HepG2 (cell line): ENCODE measurements around the gene HNRNPA1. TPM values are rescaled to one million over a fixed set of nuclear protein-coding genes. Genes with fewer than 3 reads are reported as not detected.

Experiments
- ARNTL ChIP-seq: sonication (generic); formaldehyde crosslinking; IDR thresholded peaks from 2 replicates; pipeline ENCODE4 v1.4.0; 2020; ENCODE audit warnings: mild to moderate bottlenecking, missing genetic modification reagents
- CENPT ChIP-seq: sonication (generic); formaldehyde crosslinking; IDR thresholded peaks from 2 replicates; pipeline ENCODE4 v1.8.0; 2022; ENCODE audit warnings: low read depth, mild to moderate bottlenecking, moderate library complexity, missing genetic modification reagents
- FLYWCH1 ChIP-seq: sonication (generic); formaldehyde crosslinking; IDR thresholded peaks from 2 replicates; pipeline ENCODE4 v1.8.1; 2023; ENCODE audit warnings: mild to moderate bottlenecking, missing genetic modification reagents
- NAIF1 ChIP-seq: sonication (generic); formaldehyde crosslinking; IDR thresholded peaks from 2 replicates; pipeline ENCODE4 v1.5.0; 2020; ENCODE audit warnings: mild to moderate bottlenecking, missing genetic modification reagents, borderline replicate concordance
- NFYC ChIP-seq: IDR thresholded peaks from 2 replicates; pipeline ENCODE4 v1.6.1; 2016; ENCODE audit warnings: missing genetic modification reagents, missing compliant biosample characterization
- NKX3-1 ChIP-seq: sonication (generic); formaldehyde crosslinking; IDR thresholded peaks from 2 replicates; pipeline ENCODE4 v1.5.0; 2020; ENCODE audit warnings: missing genetic modification reagents
- PAWR ChIP-seq: sonication (generic); formaldehyde crosslinking; IDR thresholded peaks from 2 replicates; pipeline ENCODE4 v1.4.0; 2020; ENCODE audit warnings: missing genetic modification reagents, mild to moderate bottlenecking, borderline replicate concordance
- POLR2G ChIP-seq: fragments of 200-400 bp; formaldehyde crosslinking; IDR thresholded peaks from 2 replicates; pipeline ENCODE4 v1.6.1; 2018; ENCODE audit warnings: mild to moderate bottlenecking, low read depth, low read length, moderate library complexity
- SALL2 ChIP-seq: sonication (generic); formaldehyde crosslinking; IDR thresholded peaks from 2 replicates; pipeline ENCODE4 v1.8.1; 2023; ENCODE audit warnings: mild to moderate bottlenecking, missing genetic modification reagents, inconsistent platforms
- SMARCC2 ChIP-seq: fragments of 450-650 bp; IDR thresholded peaks from 2 replicates; pipeline ENCODE4 v1.6.1; 2017; ENCODE audit warnings: antibody characterized with exemption, mild to moderate bottlenecking
- ZFYVE20 ChIP-seq: sonication (generic); formaldehyde crosslinking; IDR thresholded peaks from 2 replicates; pipeline ENCODE4 v1.8.0; 2023; ENCODE audit warnings: low read depth, mild to moderate bottlenecking, moderate library complexity, missing genetic modification reagents, borderline replicate concordance
- ZNF24 ChIP-seq: fragments of 450-650 bp; IDR thresholded peaks from 2 replicates; pipeline ENCODE4 v1.6.1; 2017; ENCODE audit warnings: antibody characterized with exemption, mild to moderate bottlenecking
- ZNF343 ChIP-seq: sonication (generic); formaldehyde crosslinking; IDR thresholded peaks from 2 replicates; pipeline ENCODE4 v1.4.0; 2020; ENCODE audit warnings: mild to moderate bottlenecking, missing genetic modification reagents
- ZNF777 ChIP-seq: sonication (generic); formaldehyde crosslinking; IDR thresholded peaks from 2 replicates; pipeline ENCODE4 v1.4.0; 2020; ENCODE audit warnings: missing genetic modification reagents
- ZSCAN30 ChIP-seq: sonication (generic); formaldehyde crosslinking; IDR thresholded peaks from 2 replicates; pipeline ENCODE4 v1.5.0; 2020; ENCODE audit warnings: mild to moderate bottlenecking, missing genetic modification reagents
- ZSCAN9 ChIP-seq: IDR thresholded peaks from 2 replicates; pipeline ENCODE4 v1.6.1; 2016; ENCODE audit warnings: borderline replicate concordance
- polyA plus RNA-seq, 8 experiments: library from polyadenylated mRNA; depleted of rRNA in 3 of 8; stranded (reverse) in 7 of 8; unstranded in 1 of 8; fragments of >200 nt; fragmentation: Illumina TruSeq in 4 of 8; extraction: Trizol in 4 of 8; gene quantifications; 2 replicates each; pipeline versions ENCODE4 v1.2.1 to v1.2.3, GENCODE V29; 2011 to 2016; ENCODE audit warnings: low read depth in 4 of 8, missing spikeins in 1 of 8, mixed read lengths in 1 of 8; ENCODE audit not compliant: insufficient read depth in 1 of 8
- total RNA-seq, 5 experiments: library from RNA; depleted of rRNA; stranded (reverse); fragments of >200 nt; fragmentation: Illumina TruSeq; extraction: Trizol; gene quantifications; 2 replicates each; pipeline ENCODE4 v1.2.3, GENCODE V29; 2016; ENCODE audit warnings: low read depth in 1 of 5
- TF ChIP-seq, protein P1 (sequence below): sonication (generic); formaldehyde crosslinking; IDR thresholded peaks from 2 replicates; pipeline ENCODE4 v1.5.1; 2020; ENCODE audit warnings: missing genetic modification reagents, mild to moderate bottlenecking, borderline replicate concordance
- TF ChIP-seq, protein P2 (sequence below): sonication (generic); formaldehyde crosslinking; IDR thresholded peaks from 2 replicates; pipeline ENCODE4 v1.4.0; 2020; ENCODE audit warnings: missing genetic modification reagents
- TF ChIP-seq, protein P3 (sequence below): sonication (generic); formaldehyde crosslinking; IDR thresholded peaks from 2 replicates; pipeline ENCODE4 v1.8.0; 2022; ENCODE audit warnings: missing genetic modification reagents, mild to moderate bottlenecking, inconsistent platforms, borderline replicate concordance
- TF ChIP-seq, protein P4 (sequence below): sonication (generic); formaldehyde crosslinking; IDR thresholded peaks from 2 replicates; pipeline ENCODE4 v1.4.0; 2020; ENCODE audit warnings: missing genetic modification reagents
- TF ChIP-seq, protein P5 (sequence below): sonication (generic); formaldehyde crosslinking; IDR thresholded peaks from 2 replicates; pipeline ENCODE4 v1.4.0; 2020; ENCODE audit warnings: low read depth, mild to moderate bottlenecking, missing genetic modification reagents
- TF ChIP-seq, protein P6 (sequence below): sonication (generic); formaldehyde crosslinking; IDR thresholded peaks from 2 replicates; pipeline ENCODE4 v1.4.0; 2020; ENCODE audit warnings: mild to moderate bottlenecking, missing genetic modification reagents
- TF ChIP-seq, protein P7 (sequence below): IDR thresholded peaks from 2 replicates; pipeline ENCODE4 v1.6.1; 2016; ENCODE audit warnings: mild to moderate bottlenecking, missing biosample characterization, missing genetic modification reagents

HNRNPA1 gene
- total and polyA plus RNA-seq, 2 of the 13 experiments (the other 11 are each of a cell fraction or from before 2014, with no cell fraction given) = 535 to 1,820 TPM

DNA sequence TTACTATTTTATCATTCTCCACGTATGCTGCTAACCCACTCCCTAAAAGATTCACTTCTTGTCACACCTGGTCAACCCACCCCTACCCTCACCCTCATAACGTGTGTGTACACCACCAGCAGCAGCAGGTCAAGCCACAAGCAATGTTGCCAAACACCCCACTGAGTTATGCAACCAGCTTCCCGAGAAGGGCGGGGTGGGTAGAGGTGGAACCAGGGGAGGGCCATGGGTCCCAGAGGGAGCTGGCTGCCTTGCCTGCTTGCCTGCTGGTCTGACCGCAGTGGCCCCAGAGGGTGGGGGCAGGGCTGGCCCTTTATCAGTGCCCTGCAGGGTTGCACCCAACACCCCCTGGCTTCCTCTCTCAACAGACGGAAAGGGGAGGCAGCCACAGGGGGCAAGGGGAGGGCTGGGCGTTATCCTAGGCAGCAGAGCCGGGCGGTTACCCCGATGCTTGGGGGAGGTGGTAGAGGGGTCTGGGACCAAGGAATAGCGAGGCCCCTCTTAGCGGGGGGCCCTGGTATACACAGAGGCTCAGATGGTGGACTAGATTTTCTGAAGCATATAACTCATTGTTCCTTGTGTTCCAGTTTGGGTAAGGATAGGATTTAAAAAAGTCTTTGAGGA is 23.8 kb downstream of the HNRNPA1 start (continued):
- TF ChIP-seq, protein P1, sequence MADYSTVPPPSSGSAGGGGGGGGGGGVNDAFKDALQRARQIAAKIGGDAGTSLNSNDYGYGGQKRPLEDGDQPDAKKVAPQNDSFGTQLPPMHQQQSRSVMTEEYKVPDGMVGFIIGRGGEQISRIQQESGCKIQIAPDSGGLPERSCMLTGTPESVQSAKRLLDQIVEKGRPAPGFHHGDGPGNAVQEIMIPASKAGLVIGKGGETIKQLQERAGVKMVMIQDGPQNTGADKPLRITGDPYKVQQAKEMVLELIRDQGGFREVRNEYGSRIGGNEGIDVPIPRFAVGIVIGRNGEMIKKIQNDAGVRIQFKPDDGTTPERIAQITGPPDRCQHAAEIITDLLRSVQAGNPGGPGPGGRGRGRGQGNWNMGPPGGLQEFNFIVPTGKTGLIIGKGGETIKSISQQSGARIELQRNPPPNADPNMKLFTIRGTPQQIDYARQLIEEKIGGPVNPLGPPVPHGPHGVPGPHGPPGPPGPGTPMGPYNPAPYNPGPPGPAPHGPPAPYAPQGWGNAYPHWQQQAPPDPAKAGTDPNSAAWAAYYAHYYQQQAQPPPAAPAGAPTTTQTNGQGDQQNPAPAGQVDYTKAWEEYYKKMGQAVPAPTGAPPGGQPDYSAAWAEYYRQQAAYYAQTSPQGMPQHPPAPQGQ (CRISPR knock-in tag) = no peak
- no peak for TF ChIP-seq ZSCAN30
- TF ChIP-seq, protein P2, sequence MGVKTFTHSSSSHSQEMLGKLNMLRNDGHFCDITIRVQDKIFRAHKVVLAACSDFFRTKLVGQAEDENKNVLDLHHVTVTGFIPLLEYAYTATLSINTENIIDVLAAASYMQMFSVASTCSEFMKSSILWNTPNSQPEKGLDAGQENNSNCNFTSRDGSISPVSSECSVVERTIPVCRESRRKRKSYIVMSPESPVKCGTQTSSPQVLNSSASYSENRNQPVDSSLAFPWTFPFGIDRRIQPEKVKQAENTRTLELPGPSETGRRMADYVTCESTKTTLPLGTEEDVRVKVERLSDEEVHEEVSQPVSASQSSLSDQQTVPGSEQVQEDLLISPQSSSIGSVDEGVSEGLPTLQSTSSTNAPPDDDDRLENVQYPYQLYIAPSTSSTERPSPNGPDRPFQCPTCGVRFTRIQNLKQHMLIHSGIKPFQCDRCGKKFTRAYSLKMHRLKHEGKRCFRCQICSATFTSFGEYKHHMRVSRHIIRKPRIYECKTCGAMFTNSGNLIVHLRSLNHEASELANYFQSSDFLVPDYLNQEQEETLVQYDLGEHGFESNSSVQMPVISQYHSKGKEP = no peak
- TF ChIP-seq ZNF777 = no peak
- TF ChIP-seq SMARCC2 = no peak
- TF ChIP-seq, protein P3, sequence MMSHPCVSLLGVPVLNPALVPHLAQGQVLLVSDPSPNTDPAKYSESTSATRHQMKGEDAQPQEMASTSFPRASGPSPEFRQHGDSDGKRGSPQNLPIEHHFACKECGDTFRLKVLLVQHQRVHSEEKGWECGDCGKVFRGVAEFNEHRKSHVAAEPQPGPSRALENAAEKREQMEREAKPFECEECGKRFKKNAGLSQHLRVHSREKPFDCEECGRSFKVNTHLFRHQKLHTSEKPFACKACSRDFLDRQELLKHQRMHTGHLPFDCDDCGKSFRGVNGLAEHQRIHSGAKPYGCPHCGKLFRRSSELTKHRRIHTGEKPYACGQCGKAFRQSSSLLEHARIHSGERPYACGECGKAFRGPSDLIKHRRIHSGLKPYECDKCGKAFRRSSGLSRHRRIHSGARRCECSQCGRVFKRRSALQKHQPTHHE (CRISPR knock-in tag) = no peak
- no peak; the same call in 1 of the 2 replicates for TF ChIP-seq ARNTL (CRISPR knock-in tag)
- no peak for TF ChIP-seq PAWR
- 0 out of 2 replicates have a peak, but pooled peaks have one; percentile 23 for TF ChIP-seq NFYC (CRISPR knock-in tag)
- no peak for TF ChIP-seq CENPT (CRISPR knock-in tag)
- TF ChIP-seq, protein P4, sequence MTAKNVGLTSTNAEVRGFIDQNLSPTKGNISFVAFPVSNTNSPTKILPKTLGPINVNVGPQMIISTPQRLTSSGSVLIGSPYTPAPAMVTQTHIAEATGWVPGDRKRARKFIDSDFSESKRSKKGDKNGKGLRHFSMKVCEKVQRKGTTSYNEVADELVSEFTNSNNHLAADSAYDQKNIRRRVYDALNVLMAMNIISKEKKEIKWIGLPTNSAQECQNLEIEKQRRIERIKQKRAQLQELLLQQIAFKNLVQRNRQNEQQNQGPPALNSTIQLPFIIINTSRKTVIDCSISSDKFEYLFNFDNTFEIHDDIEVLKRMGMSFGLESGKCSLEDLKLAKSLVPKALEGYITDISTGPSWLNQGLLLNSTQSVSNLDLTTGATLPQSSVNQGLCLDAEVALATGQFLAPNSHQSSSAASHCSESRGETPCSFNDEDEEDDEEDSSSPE (CRISPR knock-in tag) = no peak
- TF ChIP-seq FLYWCH1 (CRISPR knock-in tag) = no peak
- TF ChIP-seq NKX3-1 (CRISPR knock-in tag) = no peak
- TF ChIP-seq, protein P5, sequence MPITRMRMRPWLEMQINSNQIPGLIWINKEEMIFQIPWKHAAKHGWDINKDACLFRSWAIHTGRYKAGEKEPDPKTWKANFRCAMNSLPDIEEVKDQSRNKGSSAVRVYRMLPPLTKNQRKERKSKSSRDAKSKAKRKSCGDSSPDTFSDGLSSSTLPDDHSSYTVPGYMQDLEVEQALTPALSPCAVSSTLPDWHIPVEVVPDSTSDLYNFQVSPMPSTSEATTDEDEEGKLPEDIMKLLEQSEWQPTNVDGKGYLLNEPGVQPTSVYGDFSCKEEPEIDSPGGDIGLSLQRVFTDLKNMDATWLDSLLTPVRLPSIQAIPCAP (CRISPR knock-in tag) = no peak
- TF ChIP-seq, protein P6, sequence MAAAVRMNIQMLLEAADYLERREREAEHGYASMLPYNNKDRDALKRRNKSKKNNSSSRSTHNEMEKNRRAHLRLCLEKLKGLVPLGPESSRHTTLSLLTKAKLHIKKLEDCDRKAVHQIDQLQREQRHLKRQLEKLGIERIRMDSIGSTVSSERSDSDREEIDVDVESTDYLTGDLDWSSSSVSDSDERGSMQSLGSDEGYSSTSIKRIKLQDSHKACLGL (CRISPR knock-in tag) = no peak
- TF ChIP-seq ZFYVE20 (CRISPR knock-in tag) = no peak
- no peak for TF ChIP-seq ZNF343 (CRISPR knock-in tag)
- TF ChIP-seq POLR2G = no peak
- TF ChIP-seq, protein P7, sequence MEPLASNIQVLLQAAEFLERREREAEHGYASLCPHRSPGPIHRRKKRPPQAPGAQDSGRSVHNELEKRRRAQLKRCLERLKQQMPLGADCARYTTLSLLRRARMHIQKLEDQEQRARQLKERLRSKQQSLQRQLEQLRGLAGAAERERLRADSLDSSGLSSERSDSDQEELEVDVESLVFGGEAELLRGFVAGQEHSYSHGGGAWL (CRISPR knock-in tag) = no peak
- no peak for TF ChIP-seq NAIF1 (CRISPR knock-in tag)
- no peak for TF ChIP-seq ZNF24
- TF ChIP-seq ZSCAN9 (CRISPR knock-in tag) = no peak; the same call in 1 of the 2 replicates
- peak; percentile 61; the same call in 1 of the 2 replicates for TF ChIP-seq SALL2 (CRISPR knock-in tag)
